Measurements from ENCODE around the gene UBN2.

UBN2 gene

GRCh38 chr7:139232377-139232717 is 1.3 kb downstream of the UBN2 start:
- DNase-seq (ENCODE audit: low spot score): peak; percentile 62

GRCh38 chr7:139232904-139233303 is 1.9 kb downstream of the UBN2 start:
- no peak for DNase-seq (ENCODE audit: low spot score)

DNA sequence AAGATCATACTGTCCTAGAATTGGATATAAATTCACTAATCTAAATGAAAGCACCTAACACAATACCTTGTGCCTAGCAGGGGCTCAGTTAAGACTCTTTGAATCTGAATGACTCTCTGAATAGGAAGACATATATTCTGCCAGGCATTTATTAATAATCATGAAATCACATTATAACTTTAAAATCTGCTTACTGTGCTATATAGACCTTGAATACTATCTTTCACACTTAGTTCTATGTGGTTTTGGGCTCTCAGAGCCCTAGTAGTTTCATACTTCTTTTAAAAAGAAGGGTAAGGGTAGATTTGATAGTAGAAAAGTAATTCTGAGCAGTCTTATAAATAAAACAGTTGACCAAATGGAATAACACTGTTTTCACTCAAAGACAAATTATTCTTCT is 10.2 kb downstream of the UBN2 start:
- no peak for DNase-seq (ENCODE audit: low spot score)

DNA sequence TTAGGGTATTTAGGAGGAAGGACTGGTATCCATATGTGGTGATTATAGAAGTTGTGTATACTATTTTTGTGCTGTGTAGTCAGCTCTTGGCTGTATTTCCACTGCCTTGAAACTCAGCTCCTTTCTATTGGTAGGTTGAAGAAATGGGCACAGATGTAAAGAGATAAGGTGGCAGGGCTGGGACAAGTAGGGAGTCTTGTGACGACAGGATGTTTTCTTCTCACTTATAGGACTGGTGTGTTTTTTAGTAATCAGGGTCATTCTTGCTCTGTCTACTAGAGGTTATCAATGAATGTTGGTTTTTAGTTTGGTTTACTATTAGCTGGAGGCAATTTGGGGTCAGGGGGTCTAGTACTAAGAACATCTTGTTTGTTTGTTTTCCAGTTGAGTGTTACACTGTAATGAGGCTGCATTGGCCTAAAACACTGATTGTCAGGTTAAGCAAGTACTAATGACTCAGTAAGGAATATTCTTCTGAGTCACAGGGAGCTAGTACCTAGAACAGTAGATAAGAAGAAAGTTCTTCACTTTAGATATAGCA is 11.8 kb downstream of the UBN2 start:
- no peak for DNase-seq (ENCODE audit: low spot score)

- no peak for DNase-seq (ENCODE audit: low spot score)
These were observed 14.4 kb downstream of the UBN2 start for GRCh38 chr7:139245401-139245800.

GRCh38 chr7:139246494-139246893 is 15.5 kb downstream of the UBN2 start:
- DNase-seq (ENCODE audit: low spot score): no peak

DNA sequence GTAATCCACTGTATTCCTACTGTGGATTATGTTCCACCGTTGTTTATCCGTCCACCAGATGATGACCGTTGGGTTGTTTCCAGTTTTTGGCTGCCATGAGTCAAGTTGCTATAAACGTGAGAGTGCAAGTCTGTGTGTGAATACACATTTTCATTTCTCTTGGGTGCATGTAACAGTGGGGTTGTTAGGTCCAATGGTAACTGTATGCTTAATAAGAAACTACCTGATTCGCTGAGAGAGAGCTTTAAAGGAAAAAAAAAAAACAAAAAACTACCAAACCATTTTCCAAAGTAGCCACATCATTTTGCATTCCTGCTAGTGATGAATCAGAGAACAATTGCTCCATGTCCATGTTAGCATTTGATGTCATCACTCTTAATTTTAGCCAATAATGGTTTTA is 15.9 kb downstream of the UBN2 start:
- DNase-seq (ENCODE audit: low spot score): no peak

- no peak for DNase-seq (ENCODE audit: low spot score)
These were observed 18.3 kb downstream of the UBN2 start for GRCh38 chr7:139249179-139249810.

- DNase-seq (ENCODE audit: low spot score): no peak
These were observed 21.4 kb downstream of the UBN2 start for GRCh38 chr7:139252451-139252850.

DNA sequence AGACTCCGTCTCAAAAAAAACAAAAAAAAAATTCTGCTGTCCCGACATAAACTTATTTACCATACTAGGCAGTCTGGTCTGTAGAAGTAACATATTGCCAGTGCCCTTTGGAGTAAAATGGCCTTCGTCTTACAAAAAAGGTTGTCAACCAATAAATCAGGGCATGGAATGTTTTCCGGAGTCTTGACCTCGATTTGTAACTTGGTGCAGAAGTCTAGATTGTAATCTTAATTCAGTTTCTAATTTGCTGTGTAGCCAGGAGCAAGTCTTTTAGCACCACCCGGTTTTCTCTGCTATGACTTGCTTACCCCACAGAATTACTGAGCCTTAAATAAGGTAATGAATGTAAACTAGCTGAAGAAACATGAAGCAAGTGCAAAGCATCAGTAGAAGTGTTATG is 23.2 kb downstream of the UBN2 start:
- DNase-seq (ENCODE audit: low spot score): no peak

GRCh38 chr7:139254728-139255127 is 23.7 kb downstream of the UBN2 start:
- DNase-seq (ENCODE audit: low spot score): no peak

GRCh38 chr7:139255290-139255689 is 24.3 kb downstream of the UBN2 start:
- DNase-seq (ENCODE audit: low spot score): no peak

DNA sequence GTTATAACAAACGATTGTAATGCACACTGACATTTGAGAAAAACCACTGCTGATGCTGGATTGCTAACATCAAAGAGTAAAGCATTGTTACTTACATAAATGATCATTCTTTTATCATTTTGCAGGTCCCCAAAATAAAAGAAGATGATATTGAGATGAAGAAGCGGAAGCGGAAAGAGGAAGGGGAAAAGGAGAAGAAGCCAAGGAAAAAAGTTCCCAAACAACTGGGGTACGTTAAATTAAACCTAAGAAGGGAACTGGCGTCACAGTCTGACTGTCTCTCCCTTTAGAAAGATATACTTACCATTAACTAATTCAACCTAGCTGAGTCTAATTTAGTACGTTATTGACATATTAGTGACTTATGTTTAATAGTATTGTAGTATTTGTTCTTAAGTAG is 28.1 kb downstream of the UBN2 start:
- no peak for DNase-seq (ENCODE audit: low spot score)

DNA sequence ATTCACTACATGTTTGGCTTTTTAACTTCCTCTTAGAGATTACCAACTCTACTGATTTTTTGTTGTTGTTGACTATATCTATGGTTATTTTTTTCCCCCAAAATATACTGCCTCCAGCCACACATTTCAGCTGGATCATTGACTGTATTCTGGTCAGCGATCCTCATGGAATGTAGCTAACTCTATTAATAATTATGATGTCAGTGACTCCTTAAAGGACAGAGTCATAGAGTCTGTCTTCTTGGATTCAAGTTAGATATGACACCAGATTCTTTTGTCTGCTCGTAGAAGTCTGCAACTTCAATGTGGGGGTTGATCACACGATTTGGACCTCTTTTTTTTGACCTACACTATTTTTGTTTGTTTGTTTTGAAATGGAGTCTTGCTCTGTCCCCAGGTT is 33.2 kb downstream of the UBN2 start:
- no peak for DNase-seq (ENCODE audit: low spot score)

DNA sequence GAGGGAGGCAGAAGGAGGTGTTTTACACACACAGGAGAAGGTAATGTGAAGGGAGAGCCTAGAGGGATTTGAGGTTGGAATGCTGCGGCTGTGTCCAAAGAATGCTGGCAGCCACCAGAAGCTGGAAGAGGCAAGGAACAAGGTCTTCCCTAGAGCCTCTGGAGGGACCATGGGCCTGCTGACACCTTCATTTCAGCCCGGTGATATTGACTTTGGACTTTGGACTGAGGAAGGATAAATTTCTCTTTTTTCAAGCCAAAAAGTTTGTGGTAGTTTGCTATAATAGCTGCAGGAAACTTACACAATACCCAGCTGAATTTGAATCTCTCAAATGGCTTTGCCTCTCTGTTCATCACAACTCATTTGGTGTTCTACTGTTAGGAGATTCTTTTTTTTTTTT is 34.6 kb downstream of the UBN2 start:
- DNase-seq (ENCODE audit: low spot score): peak; percentile 8

DNA sequence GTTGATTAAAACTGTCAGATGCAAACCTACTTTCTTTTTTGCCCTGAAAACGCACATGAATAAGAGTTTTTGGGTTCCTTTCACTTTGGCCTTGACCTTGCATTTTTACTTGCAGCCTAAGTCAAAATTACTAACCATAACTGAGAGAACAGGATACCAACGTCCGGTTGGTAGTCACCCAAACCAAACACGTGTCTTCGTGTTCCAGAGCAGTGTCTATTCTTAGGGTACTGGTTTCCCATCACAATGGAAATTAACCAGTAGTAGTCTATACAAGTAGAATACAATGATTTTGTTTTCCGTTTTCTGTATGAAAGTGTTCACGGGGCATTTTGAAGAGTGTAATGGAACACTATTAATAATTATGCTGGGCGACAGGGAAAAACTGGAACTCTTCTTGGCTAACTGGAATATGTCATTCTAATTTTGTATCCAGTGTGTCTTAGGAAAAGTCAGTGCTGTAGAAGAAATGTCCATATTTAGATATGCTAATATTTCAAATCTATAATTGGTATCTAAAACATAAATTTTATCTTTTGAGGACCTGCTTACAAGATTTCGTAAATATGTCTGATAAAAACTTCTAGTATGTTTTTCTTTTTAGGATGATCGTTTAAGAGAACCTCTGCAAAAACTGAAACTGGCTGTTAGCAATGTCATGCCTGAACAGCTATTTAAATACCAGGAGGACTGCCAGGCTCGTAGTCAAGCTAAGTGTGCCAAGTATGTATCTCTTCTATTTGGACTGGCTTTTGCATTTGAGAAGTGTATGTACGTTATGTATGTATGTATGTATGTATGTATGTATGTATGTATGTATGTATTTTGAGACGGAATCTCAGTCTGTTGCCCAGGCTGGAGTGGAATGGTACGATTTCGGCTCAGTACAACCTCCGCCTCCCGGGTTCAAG is 40.9 kb downstream of the UBN2 start:
- no peak for DNase-seq (ENCODE audit: low spot score)

GRCh38 chr7:139284252-139284896 is 53.3 kb downstream of the UBN2 start:
- no peak for DNase-seq (ENCODE audit: low spot score)

DNA sequence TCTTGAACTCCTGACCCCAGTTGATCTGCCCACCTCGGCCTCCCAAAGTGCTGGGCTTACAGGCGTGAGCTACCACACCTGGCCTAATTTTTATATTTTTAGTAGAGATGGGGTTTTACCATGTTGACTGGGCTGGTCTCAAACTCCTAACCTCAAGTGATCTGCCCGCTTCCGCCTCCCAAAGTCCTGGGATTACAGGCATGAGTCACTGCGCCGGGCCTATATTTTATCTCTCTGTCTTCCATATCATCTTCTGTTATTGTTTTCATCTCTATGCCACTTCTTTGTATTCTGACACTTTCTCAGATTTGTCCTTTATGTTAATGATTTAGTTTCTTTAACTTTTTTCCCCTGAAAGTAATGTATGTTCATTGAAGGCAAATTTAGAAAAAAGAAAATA is 55.1 kb downstream of the UBN2 start:
- no peak for DNase-seq (ENCODE audit: low spot score)

DNA sequence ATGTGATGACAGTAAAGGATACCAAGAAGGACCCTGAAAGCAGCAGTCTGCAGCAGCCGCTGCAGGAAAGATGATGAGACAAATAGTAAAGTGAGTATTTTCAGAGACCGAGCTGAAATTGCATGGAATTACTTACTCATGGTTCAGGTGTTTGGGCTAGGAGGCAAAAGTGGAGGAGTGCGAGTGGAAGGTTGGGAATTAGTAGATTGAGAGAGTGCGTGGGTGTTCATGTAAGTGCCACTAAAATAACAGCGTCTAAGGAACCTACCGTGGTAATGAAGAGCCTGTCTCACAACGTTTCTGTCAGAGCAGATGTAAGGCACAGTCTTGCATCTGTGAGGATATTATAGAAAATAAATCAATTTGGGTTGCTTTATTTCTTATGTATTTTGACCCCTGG is 61.8 kb downstream of the UBN2 start:
- DNase-seq (ENCODE audit: low spot score): no peak

- no peak for DNase-seq (ENCODE audit: low spot score)
These were observed 62.5 kb downstream of the UBN2 start for GRCh38 chr7:139293534-139293933.

DNA sequence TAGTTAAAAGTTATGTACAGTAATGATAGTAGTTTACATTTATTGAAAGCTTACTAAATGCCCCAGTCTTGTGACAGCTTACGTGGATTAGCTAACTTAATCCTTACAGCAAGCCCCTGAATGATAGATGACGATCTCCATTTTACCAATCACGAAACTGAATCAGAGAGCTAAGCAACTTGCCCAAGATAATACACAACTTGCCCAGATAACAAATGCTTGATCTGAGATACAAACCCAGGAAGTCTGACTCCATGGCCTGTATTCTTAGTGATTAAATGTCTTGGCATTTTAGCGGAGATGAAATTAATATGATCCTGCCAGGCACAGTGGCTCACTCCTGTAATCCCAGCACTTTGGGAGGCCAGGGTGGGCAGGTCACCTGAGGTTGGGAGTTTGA is 63.2 kb downstream of the UBN2 start:
- DNase-seq (ENCODE audit: low spot score): no peak

GRCh38 chr7:139294951-139295575 is 64.0 kb downstream of the UBN2 start:
- DNase-seq (ENCODE audit: low spot score): peak; percentile 15

DNA sequence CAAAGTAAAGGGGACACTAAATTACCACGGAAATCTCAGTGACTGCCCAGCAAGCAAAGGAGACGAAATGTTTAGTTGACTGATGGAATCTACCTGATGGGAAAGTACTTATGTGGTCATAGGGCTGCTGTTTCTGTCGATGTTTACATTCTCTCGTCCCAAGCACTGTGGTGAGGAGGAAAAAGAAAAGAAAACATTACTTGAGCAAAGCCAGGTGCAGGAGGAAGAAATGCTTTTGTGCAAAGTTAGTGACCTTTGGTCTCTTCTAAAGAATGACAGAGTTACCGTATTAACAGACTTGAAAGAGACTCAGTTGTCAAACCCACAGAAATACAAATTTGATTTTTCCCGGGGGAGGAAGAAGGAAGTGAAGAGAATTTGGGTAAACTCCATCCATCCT is 66.8 kb downstream of the UBN2 start:
- no peak for DNase-seq (ENCODE audit: low spot score)

Data from HuH-7 (cell line).